ENCODE results near the gene ZNF555. TPM values are rescaled to one million over a fixed set of nuclear protein-coding genes. Genes with fewer than 3 reads are reported as not detected.

The ZNF555 gene
- total and polyA plus RNA-seq, 10 of the 15 experiments (the other 5 are each of a cell fraction or from before 2014, with no cell fraction given) = 0.58 to 1.9 (median 1.2) TPM

Other genes starting within 250 kb of the ZNF555 start
Only the 7 nearest of the 12 such genes appear.
- gene SLC39A3, start 101.5 kb upstream of the ZNF555 start, total RNA-seq (2014; rRNA removed) = 46.0 and 50.2 TPM in 2 replicates
- gene SLC39A3, start 101.5 kb upstream of the ZNF555 start, total RNA-seq (2014; rRNA removed; fragmentation: Illumina TruSeq; extraction: Trizol) = 31.2 and 33.7 TPM in 2 replicates
- gene SLC39A3, start 101.5 kb upstream of the ZNF555 start, total RNA-seq (2021) = 48.4 and 52.1 TPM in 2 replicates
- 18.7 and 29.6 TPM in 2 replicates for gene SLC39A3, start 101.5 kb upstream of the ZNF555 start, polyA plus RNA-seq (2011; rRNA removed)
- gene SLC39A3, start 101.5 kb upstream of the ZNF555 start, polyA plus RNA-seq (2014; fragmentation: Illumina TruSeq; extraction: Trizol) = 20.9 and 59.4 TPM in 2 replicates
- 1 to 10 TPM in 1 of 2 experiments, under 1 TPM in 1; 0.63 to 1.1 TPM for gene SLC39A3, start 101.5 kb upstream of the ZNF555 start, polyA plus RNA-seq (2014; fragmentation: Nextera tagmentation; extraction: Ambion mirVana)
- gene SLC39A3, start 101.5 kb upstream of the ZNF555 start, polyA plus RNA-seq (2014; rRNA removed) = 54.5 and 54.9 TPM in 2 replicates
- gene SLC39A3, start 101.5 kb upstream of the ZNF555 start, polyA plus RNA-seq (2016; fragmentation: Nextera tagmentation; extraction: Ambion mirVana) = 10 to 100 TPM; 58.7 to 67.1 TPM
- gene SGTA, start 58.2 kb upstream of the ZNF555 start, total RNA-seq (2014; rRNA removed) = 51.2 and 59.2 TPM in 2 replicates
- 22.9 and 26.2 TPM in 2 replicates for gene SGTA, start 58.2 kb upstream of the ZNF555 start, total RNA-seq (2014; rRNA removed; fragmentation: Illumina TruSeq; extraction: Trizol)
- 69.2 and 76.3 TPM in 2 replicates for gene SGTA, start 58.2 kb upstream of the ZNF555 start, total RNA-seq (2021)
- gene SGTA, start 58.2 kb upstream of the ZNF555 start, polyA plus RNA-seq (2011; rRNA removed) = 19.9 and 32.9 TPM in 2 replicates
- gene SGTA, start 58.2 kb upstream of the ZNF555 start, polyA plus RNA-seq (2014; fragmentation: Illumina TruSeq; extraction: Trizol) = 13.2 and 37.1 TPM in 2 replicates
- gene SGTA, start 58.2 kb upstream of the ZNF555 start, polyA plus RNA-seq (2014; fragmentation: Nextera tagmentation; extraction: Ambion mirVana) = 1 to 10 TPM; 2.0 to 3.1 TPM
- 64.2 and 78.7 TPM in 2 replicates for gene SGTA, start 58.2 kb upstream of the ZNF555 start, polyA plus RNA-seq (2014; rRNA removed)
- 100 to 1,000 TPM; 102 TPM for gene SGTA, start 58.2 kb upstream of the ZNF555 start, polyA plus RNA-seq (2016; fragmentation: Nextera tagmentation; extraction: Ambion mirVana)
- gene THOP1, start 56.0 kb upstream of the ZNF555 start, total RNA-seq (2014; rRNA removed) = 260 and 270 TPM in 2 replicates
- 75.9 and 77.5 TPM in 2 replicates for gene THOP1, start 56.0 kb upstream of the ZNF555 start, total RNA-seq (2014; rRNA removed; fragmentation: Illumina TruSeq; extraction: Trizol)
- 217 and 220 TPM in 2 replicates for gene THOP1, start 56.0 kb upstream of the ZNF555 start, total RNA-seq (2021)
- 72.8 and 137 TPM in 2 replicates for gene THOP1, start 56.0 kb upstream of the ZNF555 start, polyA plus RNA-seq (2011; rRNA removed)
- gene THOP1, start 56.0 kb upstream of the ZNF555 start, polyA plus RNA-seq (2014; fragmentation: Illumina TruSeq; extraction: Trizol) = 36.0 and 76.8 TPM in 2 replicates
- 1 to 10 TPM; 1.9 to 3.8 TPM for gene THOP1, start 56.0 kb upstream of the ZNF555 start, polyA plus RNA-seq (2014; fragmentation: Nextera tagmentation; extraction: Ambion mirVana)
- 200 and 240 TPM in 2 replicates for gene THOP1, start 56.0 kb upstream of the ZNF555 start, polyA plus RNA-seq (2014; rRNA removed)
- 100 to 1,000 TPM; 220 to 241 TPM for gene THOP1, start 56.0 kb upstream of the ZNF555 start, polyA plus RNA-seq (2016; fragmentation: Nextera tagmentation; extraction: Ambion mirVana)
- 1.7 and 2.1 TPM in 2 replicates for gene ZNF554, start 21.6 kb upstream of the ZNF555 start, total RNA-seq (2014; rRNA removed)
- 1.5 and 1.8 TPM in 2 replicates for gene ZNF554, start 21.6 kb upstream of the ZNF555 start, total RNA-seq (2014; rRNA removed; fragmentation: Illumina TruSeq; extraction: Trizol)
- gene ZNF554, start 21.6 kb upstream of the ZNF555 start, total RNA-seq (2021) = 1.7 TPM in 2 replicates
- 1.3 and 1.7 TPM in 2 replicates for gene ZNF554, start 21.6 kb upstream of the ZNF555 start, polyA plus RNA-seq (2011; rRNA removed)
- gene ZNF554, start 21.6 kb upstream of the ZNF555 start, polyA plus RNA-seq (2014; fragmentation: Illumina TruSeq; extraction: Trizol) = 1.2 and 1.4 TPM in 2 replicates
- under 1 TPM; 0.19 to 0.38 TPM for gene ZNF554, start 21.6 kb upstream of the ZNF555 start, polyA plus RNA-seq (2014; fragmentation: Nextera tagmentation; extraction: Ambion mirVana)
- gene ZNF554, start 21.6 kb upstream of the ZNF555 start, polyA plus RNA-seq (2014; rRNA removed) = 0.96 and 1.3 TPM in 2 replicates
- 1 to 10 TPM; 1.2 to 1.4 TPM for gene ZNF554, start 21.6 kb upstream of the ZNF555 start, polyA plus RNA-seq (2016; fragmentation: Nextera tagmentation; extraction: Ambion mirVana)
- not detected in 2 replicates for gene ZNF556, start 25.9 kb downstream of the ZNF555 start, total RNA-seq (2014; rRNA removed)
- not detected in 2 replicates for gene ZNF556, start 25.9 kb downstream of the ZNF555 start, total RNA-seq (2014; rRNA removed; fragmentation: Illumina TruSeq; extraction: Trizol)
- not detected in 2 replicates for gene ZNF556, start 25.9 kb downstream of the ZNF555 start, total RNA-seq (2021)
- not detected in 2 replicates for gene ZNF556, start 25.9 kb downstream of the ZNF555 start, polyA plus RNA-seq (2011; rRNA removed)
- gene ZNF556, start 25.9 kb downstream of the ZNF555 start, polyA plus RNA-seq (2014; fragmentation: Illumina TruSeq; extraction: Trizol) = 0.25 TPM in 1 of 2 replicates, not detected in the other
- not detected for gene ZNF556, start 25.9 kb downstream of the ZNF555 start, polyA plus RNA-seq (2014; fragmentation: Nextera tagmentation; extraction: Ambion mirVana)
- not detected in 2 replicates for gene ZNF556, start 25.9 kb downstream of the ZNF555 start, polyA plus RNA-seq (2014; rRNA removed)
- gene ZNF556, start 25.9 kb downstream of the ZNF555 start, polyA plus RNA-seq (2016; fragmentation: Nextera tagmentation; extraction: Ambion mirVana) = not detected
- gene ZNF57, start 59.5 kb downstream of the ZNF555 start, total RNA-seq (2014; rRNA removed) = 6.2 and 7.6 TPM in 2 replicates
- gene ZNF57, start 59.5 kb downstream of the ZNF555 start, total RNA-seq (2014; rRNA removed; fragmentation: Illumina TruSeq; extraction: Trizol) = 7.6 and 8.9 TPM in 2 replicates
- 5.2 and 5.5 TPM in 2 replicates for gene ZNF57, start 59.5 kb downstream of the ZNF555 start, total RNA-seq (2021)
- 5.6 and 5.7 TPM in 2 replicates for gene ZNF57, start 59.5 kb downstream of the ZNF555 start, polyA plus RNA-seq (2011; rRNA removed)
- 6.9 and 7.6 TPM in 2 replicates for gene ZNF57, start 59.5 kb downstream of the ZNF555 start, polyA plus RNA-seq (2014; fragmentation: Illumina TruSeq; extraction: Trizol)
- 1 to 10 TPM; 2.7 to 3.0 TPM for gene ZNF57, start 59.5 kb downstream of the ZNF555 start, polyA plus RNA-seq (2014; fragmentation: Nextera tagmentation; extraction: Ambion mirVana)
- gene ZNF57, start 59.5 kb downstream of the ZNF555 start, polyA plus RNA-seq (2014; rRNA removed) = 3.9 and 4.4 TPM in 2 replicates
- gene ZNF57, start 59.5 kb downstream of the ZNF555 start, polyA plus RNA-seq (2016; fragmentation: Nextera tagmentation; extraction: Ambion mirVana) = 1 to 10 TPM; 6.0 to 6.7 TPM
- gene ZNF77, start 103.5 kb downstream of the ZNF555 start, total RNA-seq (2014; rRNA removed) = 4.1 and 4.3 TPM in 2 replicates
- 4.7 and 4.9 TPM in 2 replicates for gene ZNF77, start 103.5 kb downstream of the ZNF555 start, total RNA-seq (2014; rRNA removed; fragmentation: Illumina TruSeq; extraction: Trizol)
- gene ZNF77, start 103.5 kb downstream of the ZNF555 start, total RNA-seq (2021) = 2.8 and 3.1 TPM in 2 replicates
- gene ZNF77, start 103.5 kb downstream of the ZNF555 start, polyA plus RNA-seq (2011; rRNA removed) = 2.7 and 2.9 TPM in 2 replicates
- gene ZNF77, start 103.5 kb downstream of the ZNF555 start, polyA plus RNA-seq (2014; fragmentation: Illumina TruSeq; extraction: Trizol) = 3.6 and 4.2 TPM in 2 replicates
- gene ZNF77, start 103.5 kb downstream of the ZNF555 start, polyA plus RNA-seq (2014; fragmentation: Nextera tagmentation; extraction: Ambion mirVana) = 1 to 10 TPM; 1.9 TPM
- gene ZNF77, start 103.5 kb downstream of the ZNF555 start, polyA plus RNA-seq (2014; rRNA removed) = 3.1 and 3.2 TPM in 2 replicates
- 1 to 10 TPM; 2.6 to 3.5 TPM for gene ZNF77, start 103.5 kb downstream of the ZNF555 start, polyA plus RNA-seq (2016; fragmentation: Nextera tagmentation; extraction: Ambion mirVana)